ENCODE measurements around the gene HMCES. TPM values are rescaled to one million over a fixed set of nuclear protein-coding genes. Genes with fewer than 3 reads are reported as not detected.

Gene HMCES
- total and polyA plus RNA-seq, 2 donors (not counting 1 experiment from before 2014, with no cell fraction given) = 22.5 to 35.6 TPM

DNA sequence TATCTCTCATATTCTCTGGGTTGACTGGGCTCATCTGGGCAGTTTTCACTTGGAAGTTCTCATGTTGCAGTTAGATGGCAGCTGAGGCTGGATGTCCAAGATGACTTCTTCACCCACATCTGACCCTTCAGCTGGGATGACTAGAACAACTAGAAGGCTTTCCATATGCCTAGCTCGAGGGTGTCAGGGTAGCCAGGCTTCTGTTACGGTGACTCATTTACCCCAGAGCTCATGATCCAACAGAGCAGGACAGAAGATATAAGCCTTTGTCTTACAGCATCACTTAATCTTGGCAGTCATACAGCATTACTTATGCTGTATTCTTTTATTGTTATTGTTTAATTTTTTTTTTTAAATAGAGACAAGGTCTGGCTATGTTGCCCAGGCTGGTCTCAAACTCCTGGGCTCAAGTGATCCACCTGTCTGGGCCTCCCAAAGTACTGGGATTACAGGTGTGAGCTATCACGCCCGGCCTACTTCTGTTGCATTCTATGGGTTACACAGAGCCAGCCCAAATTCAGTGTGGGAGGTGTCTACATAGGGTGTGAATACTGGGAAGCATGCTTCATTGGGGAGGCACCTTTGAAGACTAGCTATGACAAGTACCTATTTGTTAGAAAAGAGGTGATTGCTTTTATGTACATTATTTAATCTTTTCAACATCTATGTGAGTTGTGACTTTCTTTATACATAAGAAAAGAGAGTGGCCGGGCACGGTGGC, 10.7 kb downstream of the HMCES start:
- intact Hi-C loops (cut with micrococcal nuclease) = no loop called here
- WGBS (ENCODE audit: insufficient coverage) = 80% methylated on average over 1 of the region's 6 CpGs

More for the DNA sequence above, 10.7 kb downstream of the HMCES start:
- DNase-seq (no peak), ATAC-seq (ENCODE audit: low read depth) (no peak)
- Histone ChIP-seq H3K4me3 (ENCODE audit: control extremely low read depth in 1 of 5, extremely low read depth in 1 of 5, insufficient read depth in 1 of 5, low read depth in 2 of 5, low read length in 4 of 5) (no peak overlapping the region), H4K20me1 (ENCODE audit: control insufficient read depth, insufficient read depth, low read length, poor library complexity, severe bottlenecking) (peaks cover 61% of the 10 kb centered on the region), H3K79me2 (ENCODE audit: control insufficient read depth, insufficient read depth, low read length) (peaks cover 81% of the 10 kb centered on the region), H3K27me3 (replicated peaks in 1 of 4; ENCODE audit: control extremely low read depth in 1 of 4, control insufficient read depth in 3 of 4, insufficient read depth in 4 of 4, low read length in 3 of 4) (peaks cover 0 to 7% (median 2%) of the 10 kb centered on the region in 4 experiments), H3K4me1 (ENCODE audit: control insufficient read depth in 2 of 2, insufficient read depth in 2 of 2, low read length in 2 of 2) (no peaks in the 10 kb centered on the region), H3K9ac (ENCODE audit: low read length) (no peak overlapping the region), H2AFZ (ENCODE audit: insufficient read depth, low read depth, low read length, poor library complexity, severe bottlenecking) (no peak overlapping the region), H3K36me3 (replicated peaks in 1 of 2; ENCODE audit: control extremely low read depth in 1 of 2, control insufficient read depth in 1 of 2, extremely low read depth in 1 of 2, insufficient read depth in 2 of 2, low read length in 1 of 2) (peaks cover 12 to 42% of the 10 kb centered on the region in 2 experiments), H3K9me3 (ENCODE audit: control extremely low read depth in 1 of 3, control insufficient read depth in 2 of 3, insufficient read depth in 1 of 3, low read length in 2 of 3) (no peaks in the 10 kb centered on the region), H3K27ac (ENCODE audit: low read length in 2 of 2) (no peak overlapping the region), H3K4me2 (replicated peaks; ENCODE audit: low read depth, low read length, poor library complexity, severe bottlenecking) (no peak overlapping the region)
- Mint-ChIP-seq H3K4me3 (no peak overlapping the region), H3K27me3 (peaks cover 15% of the 10 kb centered on the region), H3K4me1 (no peaks in the 10 kb centered on the region), H3K9me3 (ENCODE audit: insufficient read depth) (no peaks in the 10 kb centered on the region), H3K27ac (no peak overlapping the region)
- ChIA-PET CTCF (interaction anchor here (0.8 to 2.4 kb wide), 3 partner anchors 12 to 27 kb away, joined by 3 to 7 read pairs (median 3); a partner anchor contains a TSS), POLR2A (no interaction called here)
- TF ChIP-seq, protein P1, sequence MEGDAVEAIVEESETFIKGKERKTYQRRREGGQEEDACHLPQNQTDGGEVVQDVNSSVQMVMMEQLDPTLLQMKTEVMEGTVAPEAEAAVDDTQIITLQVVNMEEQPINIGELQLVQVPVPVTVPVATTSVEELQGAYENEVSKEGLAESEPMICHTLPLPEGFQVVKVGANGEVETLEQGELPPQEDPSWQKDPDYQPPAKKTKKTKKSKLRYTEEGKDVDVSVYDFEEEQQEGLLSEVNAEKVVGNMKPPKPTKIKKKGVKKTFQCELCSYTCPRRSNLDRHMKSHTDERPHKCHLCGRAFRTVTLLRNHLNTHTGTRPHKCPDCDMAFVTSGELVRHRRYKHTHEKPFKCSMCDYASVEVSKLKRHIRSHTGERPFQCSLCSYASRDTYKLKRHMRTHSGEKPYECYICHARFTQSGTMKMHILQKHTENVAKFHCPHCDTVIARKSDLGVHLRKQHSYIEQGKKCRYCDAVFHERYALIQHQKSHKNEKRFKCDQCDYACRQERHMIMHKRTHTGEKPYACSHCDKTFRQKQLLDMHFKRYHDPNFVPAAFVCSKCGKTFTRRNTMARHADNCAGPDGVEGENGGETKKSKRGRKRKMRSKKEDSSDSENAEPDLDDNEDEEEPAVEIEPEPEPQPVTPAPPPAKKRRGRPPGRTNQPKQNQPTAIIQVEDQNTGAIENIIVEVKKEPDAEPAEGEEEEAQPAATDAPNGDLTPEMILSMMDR (IDR thresholded peaks at IDR 0.05) = no peak
- no peak for TF ChIP-seq EZH2 (IDR thresholded peaks at IDR 0.05; ENCODE audit: borderline replicate concordance, insufficient read depth, low read depth, low read length, poor library complexity, severe bottlenecking)

All from B cell (primary cell).